A549 (cell line): Measurements from ENCODE around the gene PAQR8.

Source experiments
- BHLHE40 ChIP-seq: IDR thresholded peaks from 2 replicates; pipeline ENCODE4 v1.6.1; 2012; ENCODE audit warnings: low read depth, low read length, inconsistent platforms
- CTCF ChIP-seq: fragments of >200 bp; sonication (Bioruptor Twin); formaldehyde crosslinking; IDR thresholded peaks from 3 replicates; pipeline ENCODE4 v1.5.1; 2016
- EHMT2 ChIP-seq: fragments of 200-600 bp; sonication (generic); IDR thresholded peaks from 2 replicates; pipeline ENCODE4 v1.6.1; 2016; ENCODE audit warnings: antibody characterized with exemption, low read depth, mild to moderate bottlenecking, moderate library complexity
- HDAC2 ChIP-seq: fragments of 200-600 bp; sonication (generic); IDR thresholded peaks from 2 replicates; pipeline ENCODE4 v1.6.1; 2016
- KDM5A ChIP-seq: fragments of 200-600 bp; sonication (generic); IDR thresholded peaks from 2 replicates; pipeline ENCODE4 v1.6.1; 2016; ENCODE audit warnings: antibody characterized with exemption, mild to moderate bottlenecking
- MAX ChIP-seq: IDR thresholded peaks from 2 replicates; pipeline ENCODE4 v1.6.1; 2012
- NPAS2 ChIP-seq: fragments of 250-450 bp; sonication (Bioruptor Pico); IDR thresholded peaks from 2 replicates; pipeline ENCODE4 v1.8.0; 2022; ENCODE audit warnings: mild to moderate bottlenecking, moderate library complexity, borderline replicate concordance
- PBX3 ChIP-seq: IDR thresholded peaks from 2 replicates; pipeline ENCODE4 v1.6.1; 2012
- POLR2A ChIP-seq: IDR thresholded peaks from 2 replicates; pipeline ENCODE4 v1.6.1; 2012; ENCODE audit warnings: mild to moderate bottlenecking, low read length
- REST ChIP-seq: fragments of 200-600 bp; sonication (generic); IDR thresholded peaks from 2 replicates; pipeline ENCODE4 v1.6.1; 2016; ENCODE audit warnings: antibody characterized with exemption, mild to moderate bottlenecking, moderate library complexity
- SREBF2 ChIP-seq: fragments of 450-650 bp; IDR thresholded peaks from 2 replicates; pipeline ENCODE4 v1.6.1; 2014; ENCODE audit warnings: mild to moderate bottlenecking, moderate library complexity
- TFCP2L1 ChIP-seq: fragments of 250-450 bp; sonication (Bioruptor Pico); IDR thresholded peaks from 2 replicates; pipeline ENCODE4 v1.5.0; 2021; ENCODE audit warnings: mild to moderate bottlenecking
- TP53 ChIP-seq: fragments of 250-450 bp; sonication (Bioruptor Pico); IDR thresholded peaks from 2 replicates; pipeline ENCODE4 v1.5.0; 2021; ENCODE audit warnings: mild to moderate bottlenecking, moderate library complexity

- no peak for TF ChIP-seq POLR2A
- TF ChIP-seq CTCF = no peak
- TF ChIP-seq REST = no peak
- no peak for TF ChIP-seq TP53
- no peak for TF ChIP-seq HDAC2
- no peak for TF ChIP-seq MAX
- no peak for TF ChIP-seq SREBF2
- TF ChIP-seq PBX3 = no peak
- no peak for TF ChIP-seq TFCP2L1
- TF ChIP-seq NPAS2 (CRISPR knock-in tag) = no peak
- TF ChIP-seq KDM5A = no peak
- no peak for TF ChIP-seq EHMT2
- no peak for TF ChIP-seq BHLHE40
Measured at GRCh38 chr6:52360601-52361413, 1.1 kb upstream of the PAQR8 start.
